Eye (tissue), 1 donor: ENCODE measurements around the gene SP100.
"Not testable (repeated sequence)": the region's sequence is repeated elsewhere in the genome, so short reads cannot be mapped to it uniquely, and the experiment has no call there.

Experiments used
- DNase-seq: peaks from one replicate; pipeline ENCODE4 v3.0.0-alpha.2; 2015

Gene SP100

GRCh38 chr2:230472621-230473018 is 56.6 kb downstream of the SP100 start:
- DNase-seq: no peak

GRCh38 chr2:230473378-230473777 is 57.4 kb downstream of the SP100 start:
- no peak for DNase-seq

- no peak for DNase-seq
Observed at GRCh38 chr2:230475143-230475542, 59.1 kb downstream of the SP100 start.

- DNase-seq: no peak
Observed at GRCh38 chr2:230485801-230486341, 69.9 kb downstream of the SP100 start.

- DNase-seq: not testable (repeated sequence)
Observed at GRCh38 chr2:230491219-230491618, 75.2 kb downstream of the SP100 start.

GRCh38 chr2:230492107-230492506 is 76.1 kb downstream of the SP100 start:
- DNase-seq: no peak

- DNase-seq: no peak
Observed at GRCh38 chr2:230494980-230495379, 79.0 kb downstream of the SP100 start.

- no peak for DNase-seq
Observed at GRCh38 chr2:230496891-230497290, 80.9 kb downstream of the SP100 start.

- peak; percentile 1 for DNase-seq
Observed at GRCh38 chr2:230498506-230499107, 82.6 kb downstream of the SP100 start.

- no peak for DNase-seq
Observed at GRCh38 chr2:230502593-230502992, 86.6 kb downstream of the SP100 start.

GRCh38 chr2:230503798-230504197 is 87.8 kb downstream of the SP100 start:
- no peak for DNase-seq

GRCh38 chr2:230505162-230505561 is 89.2 kb downstream of the SP100 start:
- no peak for DNase-seq

GRCh38 chr2:230512955-230513748 is 97.2 kb downstream of the SP100 start:
- no peak for DNase-seq

- no peak for DNase-seq
Observed at GRCh38 chr2:230520061-230520874, 104.3 kb downstream of the SP100 start.

- DNase-seq: no peak
Observed at GRCh38 chr2:230520875-230521155, 104.8 kb downstream of the SP100 start.

GRCh38 chr2:230521386-230521785 is 105.4 kb downstream of the SP100 start:
- no peak for DNase-seq

GRCh38 chr2:230525682-230526081 is 109.7 kb downstream of the SP100 start:
- DNase-seq: no peak

GRCh38 chr2:230537531-230537976 is 121.6 kb downstream of the SP100 start:
- no peak for DNase-seq

GRCh38 chr2:230540332-230540731 is 124.3 kb downstream of the SP100 start:
- DNase-seq: no peak

- DNase-seq: peak; percentile 1
Observed at GRCh38 chr2:230541934-230542380, 126.0 kb downstream of the SP100 start.

- no peak for DNase-seq
Observed at GRCh38 chr2:230542751-230543150, 126.8 kb downstream of the SP100 start.

GRCh38 chr2:230552181-230552580 is 136.2 kb downstream of the SP100 start:
- DNase-seq: no peak

- no peak for DNase-seq
Observed at GRCh38 chr2:230557065-230557464, 141.1 kb downstream of the SP100 start.
